HG03175 (cell line): Measurements from ENCODE around the gene IWS1.
"Not testable (repeated sequence)": the region's sequence is repeated elsewhere in the genome, so short reads cannot be mapped to it uniquely, and the experiment has no call there.

Experiments used
- ATAC-seq: cut with Tn5 transposase; IDR thresholded peaks from one replicate; pipeline ENCODE4 v1.9.1; 2021; ENCODE audit warnings: mild to moderate bottlenecking, moderate library complexity; ENCODE audit not compliant: unreplicated experiment

Gene IWS1

DNA sequence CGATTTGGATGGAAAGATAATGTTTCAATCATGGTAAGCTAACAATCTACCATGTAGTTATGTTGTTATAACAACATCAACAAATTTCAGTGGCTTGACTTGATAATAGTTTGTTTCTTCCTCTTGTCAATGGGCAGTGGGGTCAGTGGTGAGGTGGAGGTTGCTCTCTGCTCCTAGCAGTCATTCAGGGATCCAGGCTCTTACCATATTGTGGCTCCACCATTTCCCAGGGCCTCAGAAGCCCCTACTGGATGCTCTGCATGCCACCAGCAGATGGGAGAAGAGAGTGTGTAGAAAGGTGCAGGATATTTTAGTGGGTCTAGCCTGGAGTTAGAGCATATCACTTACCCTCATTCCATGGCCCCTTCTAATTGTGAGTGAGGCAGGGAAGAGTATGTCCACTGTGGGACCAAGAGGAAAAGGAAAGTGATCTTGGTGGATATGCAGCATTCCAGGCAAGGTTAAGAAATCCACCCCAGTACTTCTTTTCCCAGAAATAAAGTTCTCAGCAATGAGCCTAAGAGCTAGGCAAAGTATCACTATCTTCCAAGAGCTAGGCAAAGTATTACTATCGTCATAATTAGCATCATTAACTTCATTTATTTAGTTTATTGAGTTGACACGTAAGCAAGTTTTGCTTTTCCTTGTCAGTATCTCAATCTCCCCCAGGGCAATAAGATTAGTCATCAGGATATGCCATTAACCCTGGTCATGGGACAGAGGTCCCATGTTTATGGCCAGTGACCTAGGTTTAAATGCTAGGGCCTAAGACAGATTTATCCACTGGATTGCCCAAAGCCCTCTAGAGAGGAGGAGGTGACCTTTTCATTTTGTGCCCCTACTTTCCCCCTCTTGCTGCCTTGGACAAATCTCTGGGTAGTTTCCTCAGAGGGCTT, 4.2 kb upstream of the IWS1 start:
- no peak for ATAC-seq

DNA sequence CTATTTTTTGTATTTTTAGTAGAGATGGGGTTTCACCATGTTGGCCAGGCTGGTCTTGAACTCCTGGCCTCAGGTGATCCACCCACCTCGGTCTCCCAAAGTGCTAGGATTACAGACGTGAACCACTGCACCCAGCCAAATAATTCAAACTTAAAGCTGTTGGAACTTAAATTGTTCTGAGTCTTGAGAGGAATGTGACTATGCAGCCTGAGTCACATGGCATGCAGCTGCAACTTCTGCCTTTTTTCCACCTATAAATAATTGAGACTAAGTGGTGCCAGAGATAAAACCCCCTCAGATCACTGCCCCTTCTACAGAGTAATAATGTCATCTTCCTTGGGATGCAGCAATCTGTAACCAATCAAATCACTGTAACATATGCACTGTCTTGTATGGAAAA, 3.1 kb upstream of the IWS1 start:
- ATAC-seq: not testable (repeated sequence)

DNA sequence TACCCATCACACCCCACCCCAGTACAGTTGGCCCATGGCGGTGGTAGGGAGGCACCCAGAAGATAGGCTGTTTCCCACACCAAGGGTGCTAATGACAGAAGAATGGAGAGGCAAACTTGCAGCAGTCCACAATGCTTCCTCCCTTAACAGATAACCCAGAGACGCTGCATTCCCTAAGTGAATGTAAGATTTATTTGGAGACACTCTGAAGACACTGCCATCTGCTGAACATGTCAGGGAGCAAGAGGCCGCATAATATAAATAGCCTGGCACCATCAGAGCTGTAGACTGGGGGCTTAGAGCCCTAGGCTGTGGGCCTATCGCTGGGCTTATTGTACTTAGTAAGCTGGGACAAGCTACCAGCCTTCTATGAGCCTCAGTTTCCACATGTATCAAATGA, 2.2 kb upstream of the IWS1 start:
- no peak for ATAC-seq

DNA sequence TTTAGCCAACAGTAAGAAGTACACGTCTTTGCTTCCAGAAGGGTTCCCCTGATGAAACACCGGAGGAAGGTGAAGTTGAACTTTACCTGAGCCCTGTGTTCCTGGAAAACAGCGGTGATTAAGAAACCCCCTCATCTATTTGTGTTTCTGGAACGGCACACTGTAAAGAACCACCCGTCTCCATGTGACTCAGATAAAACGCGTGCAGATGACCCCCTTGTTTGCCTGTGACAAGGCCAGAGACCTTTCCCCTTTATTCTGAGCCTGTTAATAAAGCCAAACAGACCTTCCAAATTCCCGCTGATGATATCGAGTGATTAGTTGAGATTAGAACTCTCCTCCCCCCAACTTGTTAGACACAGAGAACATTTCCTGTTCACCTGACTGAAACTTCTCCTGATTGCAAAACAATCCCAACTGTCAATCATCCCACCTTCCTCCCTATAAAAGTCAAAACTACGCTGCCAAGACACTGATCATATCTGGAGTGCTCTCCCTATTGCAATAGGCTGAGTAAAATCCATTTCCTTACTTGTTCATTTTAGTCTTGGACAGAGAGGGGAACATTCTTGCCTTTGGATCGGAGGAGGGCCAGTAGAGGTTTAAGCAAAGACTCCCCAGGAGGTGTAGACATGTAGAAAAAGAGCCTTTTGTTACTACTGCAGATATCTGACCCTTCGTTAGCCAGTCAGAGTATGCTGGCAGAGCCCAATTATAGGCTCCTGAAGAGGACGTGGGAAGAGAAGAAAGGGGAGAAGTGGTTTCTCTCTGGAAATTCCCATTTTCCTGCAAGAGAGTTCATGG, 914 bp upstream of the IWS1 start:
- peak; percentile 5 for ATAC-seq

DNA sequence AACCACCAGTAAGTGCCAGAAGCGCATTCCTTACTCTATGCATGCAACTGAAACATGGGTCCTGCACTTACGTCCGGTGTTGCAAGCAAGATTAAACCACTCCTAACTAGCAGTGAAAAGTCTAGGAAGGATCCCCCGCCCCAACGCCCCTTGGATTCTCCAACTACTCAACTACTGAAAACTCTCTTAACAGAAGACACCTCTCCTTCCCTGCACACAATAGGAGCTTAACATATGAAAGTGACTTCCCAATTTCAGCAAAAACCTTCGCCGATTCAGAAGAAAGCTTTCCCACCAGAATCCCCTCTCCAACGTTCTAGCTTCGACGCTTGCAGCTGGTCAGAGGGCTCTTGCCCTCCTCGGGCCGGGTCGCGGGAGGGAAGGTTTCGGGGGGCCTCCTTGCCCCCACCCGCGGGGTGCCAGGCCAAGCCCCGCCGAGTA, 578 bp downstream of the IWS1 start:
- no peak for ATAC-seq

DNA sequence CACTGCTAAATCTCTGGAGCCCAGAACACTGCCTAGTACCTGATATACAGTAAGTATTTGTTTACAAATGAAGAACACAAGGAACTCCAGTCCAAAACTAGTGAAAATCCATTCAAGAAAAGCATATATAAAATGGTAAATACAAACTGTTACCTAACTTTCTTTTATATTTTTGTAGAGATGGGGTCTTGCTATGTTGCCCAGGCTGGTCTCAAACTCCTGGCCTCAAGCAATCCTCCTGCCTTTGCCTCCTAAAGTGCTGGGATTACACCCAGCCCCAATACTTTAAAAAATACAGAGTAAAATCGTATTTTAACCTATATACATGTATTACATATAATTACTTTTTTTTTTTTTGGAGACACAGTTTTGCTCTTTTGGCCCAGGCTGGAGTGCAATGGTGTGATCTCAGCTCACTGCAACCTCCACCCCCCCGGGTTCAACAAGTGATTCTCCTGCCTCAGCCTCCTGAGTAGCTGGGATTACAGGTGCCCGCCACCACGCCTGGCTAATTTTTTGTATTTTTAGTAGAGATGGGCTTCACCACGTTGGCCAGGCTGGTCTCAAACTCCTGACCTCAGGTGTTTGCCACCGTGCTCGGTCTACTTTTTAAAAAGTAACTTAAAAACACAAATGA, 2.0 kb downstream of the IWS1 start:
- not testable (repeated sequence) for ATAC-seq

DNA sequence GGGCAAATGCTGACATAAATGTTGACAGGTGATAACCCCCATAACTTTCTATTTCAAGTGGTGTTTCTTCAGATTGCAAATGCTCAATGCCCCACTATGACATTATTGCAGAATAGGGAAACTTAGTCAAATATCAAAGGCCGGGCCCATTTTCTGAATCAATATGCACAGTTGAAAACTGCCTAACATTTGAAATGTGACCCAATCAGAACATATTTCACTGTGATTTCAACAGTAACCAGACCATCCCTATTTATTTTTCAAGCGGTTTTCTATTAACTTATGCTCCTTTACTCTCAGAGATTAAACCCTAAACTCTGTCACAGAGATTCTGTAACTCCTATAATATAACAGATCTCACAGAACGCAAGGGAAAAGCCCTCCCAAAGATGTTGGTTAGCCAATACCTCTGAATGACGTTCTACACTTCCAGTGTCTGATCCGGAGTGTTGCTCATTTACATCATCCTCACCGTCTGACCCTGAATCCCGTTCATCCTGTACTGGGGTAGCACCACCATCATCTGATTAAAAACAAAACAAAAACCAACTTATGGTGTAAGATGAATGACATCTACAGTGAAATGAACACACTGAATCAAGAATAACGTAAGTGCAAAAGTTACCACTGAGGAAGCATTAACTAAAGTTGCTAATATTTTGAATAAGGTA, 2.9 kb downstream of the IWS1 start:
- ATAC-seq: no peak

DNA sequence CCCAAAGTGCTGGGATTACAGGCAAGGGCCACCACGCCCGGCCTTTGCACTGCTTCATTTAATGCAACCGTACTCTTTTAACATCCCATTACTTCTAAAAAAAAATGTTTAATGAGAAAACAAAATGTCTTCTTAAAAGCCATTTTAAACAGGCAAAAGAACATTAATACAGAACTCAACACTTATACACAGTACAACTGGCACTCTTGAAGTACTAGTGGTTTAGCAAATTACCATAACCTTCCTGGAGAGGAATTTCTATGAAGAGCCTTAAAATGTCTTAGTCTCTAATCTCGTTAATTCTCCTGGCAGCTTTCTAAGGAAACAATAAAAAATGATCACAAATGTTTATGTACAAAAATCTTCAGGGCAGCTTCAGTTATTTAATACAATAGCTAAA, 5.9 kb downstream of the IWS1 start:
- no peak for ATAC-seq

DNA sequence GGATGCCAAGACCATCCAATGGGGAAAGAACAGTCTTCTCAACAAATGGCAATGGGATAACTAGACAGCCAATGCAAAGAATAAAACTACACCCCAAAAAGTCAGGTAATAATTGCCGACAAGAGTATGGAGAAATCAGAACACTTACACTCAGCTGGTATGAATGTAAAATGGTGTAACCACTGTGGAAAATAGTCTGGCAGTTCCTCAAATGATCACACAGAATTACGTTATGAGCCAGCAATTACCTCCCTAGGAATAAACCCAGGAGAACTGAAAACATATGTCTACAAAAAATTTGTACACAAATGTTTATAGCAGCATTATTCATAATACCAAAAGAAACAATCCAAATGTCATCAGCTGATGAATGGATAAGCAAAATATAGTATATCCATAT, 8.8 kb downstream of the IWS1 start:
- no peak for ATAC-seq

DNA sequence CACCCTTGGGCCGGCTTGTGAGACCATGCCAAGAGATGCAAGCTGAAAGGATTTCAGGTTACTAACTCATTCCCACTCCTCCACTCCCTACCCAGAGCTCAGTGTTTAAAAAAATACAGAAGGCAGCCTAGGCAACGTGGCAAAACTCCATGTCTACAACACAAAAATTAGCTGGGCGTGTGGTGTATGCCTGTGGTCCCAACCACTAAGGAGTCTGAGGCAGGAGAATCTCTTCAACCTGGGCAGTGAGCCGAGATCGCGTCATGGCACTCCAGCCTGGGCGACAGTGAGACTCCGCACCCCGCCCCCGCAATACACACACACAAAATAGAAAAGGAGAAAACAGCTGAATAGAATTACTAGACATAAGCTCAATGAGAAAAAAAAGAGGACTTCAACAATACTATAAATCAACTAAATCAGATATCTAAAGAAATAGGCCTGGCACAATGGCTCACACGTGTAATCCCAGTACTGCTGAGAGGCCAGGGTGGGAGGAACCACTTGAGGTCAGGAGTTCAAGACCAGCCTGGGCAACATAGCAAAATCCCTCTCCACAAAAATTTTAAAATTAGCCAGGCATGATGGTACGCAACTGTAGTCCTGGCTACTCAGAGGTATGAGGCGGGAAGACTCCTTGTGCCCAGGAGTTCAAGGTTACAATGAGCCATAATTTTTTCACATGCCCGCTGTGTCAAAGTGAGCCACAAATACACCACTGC, 10.1 kb downstream of the IWS1 start:
- no peak for ATAC-seq

DNA sequence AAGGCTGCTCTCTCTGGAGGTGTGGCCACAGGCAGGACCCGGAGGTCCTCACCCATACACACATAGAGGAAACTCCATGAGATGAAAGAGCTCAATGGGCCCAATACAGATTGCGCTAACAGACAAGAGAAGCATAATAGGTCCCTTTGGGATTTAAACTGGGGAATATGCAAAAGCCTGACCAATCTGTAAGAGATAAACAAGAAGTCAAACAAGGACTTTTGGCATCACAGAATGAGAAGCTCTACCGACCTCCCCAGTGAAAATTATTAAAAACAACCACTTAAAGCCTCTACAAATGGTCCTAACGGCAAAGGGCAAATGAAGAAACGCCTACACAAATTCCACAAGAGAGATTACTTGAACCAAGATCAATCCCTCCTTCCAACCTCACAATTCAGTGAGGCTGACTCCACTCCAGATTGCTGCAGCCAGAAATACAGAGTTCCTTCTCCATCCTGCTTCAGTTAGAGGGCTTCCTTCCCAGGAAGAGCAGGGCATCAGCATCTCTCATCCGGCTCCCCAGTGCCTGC, 10.8 kb downstream of the IWS1 start:
- no peak for ATAC-seq

DNA sequence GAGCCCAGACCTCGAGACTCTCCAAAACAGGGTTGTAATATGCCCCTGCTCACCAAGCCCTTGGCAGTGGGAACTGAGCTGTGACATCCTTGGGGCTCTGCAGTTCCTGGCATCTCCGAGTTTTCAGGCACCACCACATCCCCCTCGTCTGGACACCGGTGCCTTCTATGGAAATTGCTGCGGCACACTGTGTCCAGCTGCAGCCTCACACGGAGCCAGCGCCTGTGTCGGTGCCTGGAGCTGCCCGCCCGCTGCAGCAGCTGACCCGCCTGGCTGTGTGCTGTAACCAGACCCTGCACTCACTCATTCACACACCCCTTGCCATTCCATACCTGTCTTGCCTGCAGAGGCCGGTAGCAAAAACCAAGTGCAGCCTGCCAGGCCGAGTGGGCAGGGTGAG, 11.8 kb downstream of the IWS1 start:
- ATAC-seq: no peak

DNA sequence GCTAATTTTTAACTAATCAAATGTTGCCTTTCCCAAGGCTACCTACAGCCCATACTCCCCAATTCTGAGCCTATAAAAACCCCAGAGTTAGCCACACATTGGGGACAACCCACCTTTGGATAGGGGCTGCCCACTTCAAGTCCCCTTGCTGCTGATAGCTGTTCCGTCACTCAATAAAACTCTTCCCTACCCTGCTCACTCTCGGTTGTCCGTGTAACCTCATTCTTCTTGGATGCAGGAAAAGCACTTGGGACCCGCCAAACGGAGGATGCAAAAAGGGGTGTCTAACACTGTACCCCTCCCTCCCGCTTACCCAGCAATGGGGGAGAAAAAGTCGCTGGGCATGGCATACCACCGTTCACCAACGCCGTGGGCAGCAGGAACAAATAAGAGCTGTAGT, 12.2 kb downstream of the IWS1 start:
- no peak for ATAC-seq

DNA sequence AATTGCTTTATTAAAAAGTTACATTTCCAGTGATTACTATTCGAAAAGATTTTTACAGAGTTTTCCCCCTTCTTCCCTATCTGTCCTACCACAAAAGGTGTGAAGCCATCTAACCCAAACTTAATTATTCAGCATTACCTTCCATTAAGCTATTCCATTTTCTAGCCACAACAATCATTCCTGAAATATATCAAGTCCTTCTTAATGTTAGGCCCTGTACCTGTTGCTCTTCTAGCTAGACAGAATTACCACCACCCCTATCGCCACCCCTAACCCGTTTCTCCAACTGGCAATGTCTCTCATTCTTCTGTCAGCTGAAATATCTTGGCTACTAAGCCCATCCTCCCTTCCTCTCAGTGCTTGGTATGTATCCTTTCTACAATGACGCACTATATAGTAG, 13.9 kb downstream of the IWS1 start:
- ATAC-seq: no peak

DNA sequence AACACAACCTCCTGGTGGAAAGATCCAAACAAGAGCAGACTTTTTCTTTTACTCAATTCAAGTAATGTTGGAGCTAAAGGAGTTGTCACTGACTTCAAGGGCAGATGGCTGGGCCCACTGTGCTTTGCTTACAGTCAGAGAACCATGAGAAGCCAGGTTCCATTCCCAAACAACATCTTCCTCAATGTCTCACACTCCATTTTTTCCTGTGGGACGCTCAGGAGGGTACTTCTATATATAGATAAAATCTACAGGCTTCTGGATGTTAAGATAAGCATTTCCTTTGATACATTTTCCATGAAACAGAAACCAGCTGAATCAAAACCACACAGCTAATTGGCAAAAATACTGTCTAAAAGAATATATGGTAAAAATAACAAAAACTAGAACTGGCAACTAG, 14.4 kb downstream of the IWS1 start:
- ATAC-seq: no peak

DNA sequence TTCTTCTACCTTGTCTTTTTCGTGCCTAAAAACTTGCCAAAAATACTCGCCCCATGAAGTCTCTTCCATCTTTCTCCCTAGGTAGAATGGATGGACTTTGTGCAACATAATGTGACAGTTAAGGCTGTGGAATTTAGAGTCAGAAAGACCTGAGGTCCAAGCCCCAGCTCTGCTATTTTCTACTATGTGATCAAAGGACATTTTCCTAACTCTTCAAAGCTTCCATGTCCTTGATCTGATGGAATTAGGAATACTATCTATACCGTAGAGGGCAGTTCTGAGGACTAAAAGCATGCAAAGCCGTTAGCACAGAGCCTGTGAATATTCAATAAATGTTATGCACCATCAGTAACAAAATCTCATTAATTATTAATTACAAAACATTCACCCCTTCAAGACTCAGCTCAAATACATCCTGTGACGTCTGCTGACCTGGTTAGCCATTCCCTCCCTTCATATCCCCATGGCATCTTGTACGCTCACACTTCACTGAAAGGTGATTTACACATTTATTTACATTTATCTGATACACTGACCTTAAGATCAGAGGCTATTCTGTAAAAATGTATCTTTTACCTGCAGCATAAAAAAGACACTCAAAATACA, 15.1 kb downstream of the IWS1 start:
- no peak for ATAC-seq

DNA sequence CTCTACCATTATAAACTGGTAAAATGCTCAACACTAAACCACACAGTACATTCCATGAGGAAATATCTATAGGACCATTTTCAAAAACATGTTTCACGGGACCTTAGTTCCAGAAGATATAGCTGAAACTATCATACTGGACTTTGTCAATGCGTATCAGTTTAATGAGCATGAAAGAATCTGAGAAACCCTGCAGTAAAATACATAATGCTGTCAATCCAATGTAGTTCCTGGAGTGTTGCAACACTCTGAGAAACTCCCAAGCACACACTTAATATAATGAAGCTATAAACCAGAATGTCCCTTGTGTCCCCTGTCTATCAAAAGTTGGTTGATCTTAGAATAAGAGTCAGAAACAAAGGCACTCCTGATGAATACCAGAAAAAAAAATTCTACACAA, 16.2 kb downstream of the IWS1 start:
- no peak for ATAC-seq

DNA sequence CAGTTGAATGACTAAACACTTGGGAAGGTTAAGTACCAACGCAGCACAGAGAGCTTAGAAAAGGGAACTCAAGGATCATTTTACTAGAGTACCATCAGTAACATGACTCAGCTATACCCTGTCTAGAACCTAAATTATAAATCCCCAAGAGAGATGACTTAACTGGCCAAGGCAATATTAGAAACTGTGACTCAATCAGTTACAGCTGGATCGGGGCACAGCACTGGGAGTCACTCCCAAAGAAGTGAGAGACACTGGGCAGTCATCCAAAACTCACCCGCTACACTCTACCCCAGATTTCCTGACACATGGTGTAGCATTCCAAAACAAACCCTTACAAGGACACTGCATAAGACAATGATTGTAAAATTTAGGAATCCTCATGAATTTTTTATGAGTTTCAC, 17.7 kb downstream of the IWS1 start:
- no peak for ATAC-seq

DNA sequence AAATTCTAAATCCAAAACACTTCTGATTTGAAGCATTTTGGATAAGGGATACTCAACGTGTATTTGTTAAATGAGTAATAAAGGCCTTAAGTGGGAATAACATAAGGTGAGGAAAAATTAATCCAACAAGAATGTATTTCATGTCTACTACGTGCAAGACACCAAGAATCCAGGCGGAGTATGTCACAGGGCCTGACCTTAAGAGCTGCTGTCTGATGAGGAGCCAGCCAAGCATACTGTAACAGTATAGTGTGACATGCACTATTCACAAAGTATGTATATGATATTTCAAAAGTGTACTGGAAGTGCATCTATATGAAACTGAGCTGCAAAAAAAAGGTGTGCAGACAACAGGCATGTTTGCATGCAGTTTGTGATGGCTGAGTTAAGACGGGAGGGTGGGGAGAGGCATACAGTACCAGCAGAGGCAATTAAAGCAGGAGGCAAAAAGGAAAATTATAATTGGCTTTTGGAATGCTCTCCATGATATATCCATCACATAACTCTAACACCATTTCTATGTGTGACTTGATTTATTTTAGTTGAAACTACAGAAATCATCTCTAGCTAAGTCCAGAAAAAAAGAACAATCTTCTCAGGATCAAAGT, 18.2 kb downstream of the IWS1 start:
- ATAC-seq: no peak
